HG03571 (cell line): ENCODE data around the gene TMEM203.

ENCODE experiments used
- ATAC-seq: cut with Tn5 transposase; IDR thresholded peaks from one replicate; pipeline ENCODE4 v1.9.1; 2021; ENCODE audit not compliant: unreplicated experiment

Gene TMEM203

DNA sequence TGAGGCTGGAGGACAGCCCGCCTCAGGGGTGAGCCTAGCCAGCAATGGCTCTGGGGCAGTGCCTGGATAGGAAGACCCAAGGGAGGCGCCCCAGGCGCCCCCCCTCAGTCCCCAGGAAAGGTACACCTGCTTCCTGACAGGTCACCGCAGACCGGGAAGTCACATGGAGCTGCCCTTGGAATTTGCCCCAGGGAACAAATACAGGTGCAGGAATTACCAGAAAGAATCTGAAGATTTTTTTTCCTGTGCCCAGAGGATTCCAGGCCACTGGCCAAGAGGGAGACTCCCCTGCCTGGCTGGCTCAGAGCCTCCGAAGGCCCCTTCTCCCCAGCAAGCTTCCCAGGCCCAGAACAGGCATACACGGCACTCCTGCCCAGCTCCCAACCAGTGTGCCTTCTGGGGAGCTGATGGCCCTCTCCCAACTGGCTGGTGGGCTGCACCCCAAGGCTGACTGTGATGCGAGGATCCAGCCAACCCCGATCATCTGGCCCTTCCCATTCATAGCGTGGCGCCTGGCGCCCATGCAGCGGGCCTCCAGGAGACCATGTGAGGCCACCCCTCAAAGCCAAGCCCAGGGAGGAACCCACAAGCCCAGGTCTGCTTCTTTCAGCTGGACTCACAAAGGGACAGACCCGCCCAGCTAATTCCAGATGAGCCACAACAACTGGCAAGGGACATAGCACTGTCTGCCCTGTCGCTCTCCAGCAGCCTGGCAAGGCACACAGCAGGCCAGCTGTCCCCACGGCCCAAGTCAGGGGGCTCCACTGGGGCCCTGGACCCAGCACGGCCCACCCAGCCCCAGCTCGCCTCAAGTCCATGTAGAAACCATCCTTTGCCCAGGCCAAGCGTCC, 7.2 kb downstream of the TMEM203 start:
- no peak for ATAC-seq

DNA sequence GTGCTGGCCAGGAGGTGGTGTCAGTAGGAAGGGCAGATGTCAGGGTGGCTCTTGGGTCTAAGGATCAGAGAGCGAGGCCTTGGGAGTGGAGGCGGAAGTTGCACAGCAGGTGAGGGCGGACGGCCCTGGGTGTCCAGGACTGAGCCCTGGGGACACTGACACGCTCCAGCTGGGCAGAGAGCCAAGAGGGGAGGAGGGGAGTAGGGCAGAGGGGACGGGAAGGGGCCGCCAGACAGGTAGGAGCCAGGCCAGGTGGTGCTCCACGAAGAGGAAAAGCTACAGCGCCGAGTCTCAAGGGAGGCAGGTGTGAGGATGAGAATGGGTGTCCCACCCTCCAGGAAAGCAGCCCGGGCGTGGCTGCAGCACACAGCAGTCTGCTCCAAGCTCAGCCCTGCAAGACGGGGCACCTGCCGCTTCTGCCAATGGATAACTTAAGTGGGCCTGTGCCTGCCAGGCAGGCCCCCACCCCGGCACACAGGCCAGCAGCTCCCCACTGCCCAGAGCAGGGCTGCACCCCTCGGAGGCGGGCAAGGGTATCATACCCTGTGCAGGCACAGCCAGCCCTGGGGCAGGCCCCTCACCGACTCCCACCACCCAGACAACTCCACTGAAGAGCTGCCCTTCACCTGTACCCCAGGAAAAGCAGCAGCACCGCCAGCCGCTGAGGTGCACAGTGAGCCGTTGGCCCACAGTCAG, 9.8 kb downstream of the TMEM203 start:
- no peak for ATAC-seq

DNA sequence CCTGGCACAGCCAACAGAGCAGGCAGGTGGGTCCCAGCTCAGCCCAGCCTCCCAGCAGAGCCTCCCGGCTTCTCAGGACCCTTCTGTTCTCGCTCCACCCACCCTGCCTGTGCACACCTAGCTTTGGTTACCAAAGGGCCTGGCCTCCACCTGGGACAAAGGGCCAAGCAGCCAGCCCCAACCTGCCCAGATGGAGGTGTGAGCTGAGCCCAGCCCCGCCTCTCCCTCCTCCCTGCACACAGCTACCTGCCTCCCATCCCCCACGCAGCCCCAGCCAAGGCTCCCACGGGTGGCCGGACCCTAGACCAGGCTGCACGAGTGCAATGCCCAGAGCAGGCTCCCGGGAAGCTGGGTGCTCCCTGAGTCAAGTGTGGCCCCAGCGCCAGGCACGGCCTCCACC, 10.5 kb downstream of the TMEM203 start:
- no peak for ATAC-seq

GRCh38 chr9:137194388-137194787, 11.1 kb downstream of the TMEM203 start:
- no peak for ATAC-seq

DNA sequence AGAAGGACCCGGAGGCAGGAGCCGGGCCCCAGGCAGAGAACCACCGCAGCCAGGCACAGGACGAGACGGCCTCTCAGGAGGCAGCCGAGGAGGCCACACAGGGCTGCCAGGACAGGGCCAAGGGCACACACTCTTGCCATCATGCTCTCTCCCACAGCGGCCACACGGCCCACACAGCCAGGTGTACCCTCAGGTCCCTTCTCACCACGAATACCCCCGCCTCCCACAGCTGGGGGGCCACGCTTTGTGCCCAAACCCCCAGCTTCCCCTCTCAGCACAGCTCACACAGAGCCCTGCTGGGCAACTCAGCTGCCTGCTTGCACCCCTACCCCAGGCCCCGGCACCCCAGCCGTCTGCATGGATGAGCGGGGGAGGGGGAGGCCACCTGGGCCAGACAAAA, 11.7 kb downstream of the TMEM203 start:
- ATAC-seq: no peak

DNA sequence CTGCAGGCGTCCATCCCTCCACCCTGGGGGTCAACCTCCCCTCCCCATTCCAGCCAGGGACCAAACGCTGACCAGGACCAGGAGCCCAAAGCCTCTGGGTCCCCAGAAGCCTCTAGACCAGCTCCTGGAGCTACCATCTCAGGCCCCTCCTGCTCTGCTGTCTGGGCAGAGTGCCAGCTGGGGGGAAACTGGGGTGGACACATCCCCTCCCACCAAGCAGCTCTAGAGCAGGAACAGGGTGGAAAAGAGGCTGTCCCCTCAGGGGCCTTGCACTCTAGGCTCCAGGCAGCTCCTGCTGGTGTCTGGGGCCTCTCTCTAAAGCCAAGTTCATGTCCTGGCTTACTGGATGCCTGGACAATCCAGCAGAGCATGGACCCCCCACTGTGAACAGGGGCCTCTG, 12.6 kb downstream of the TMEM203 start:
- ATAC-seq: no peak

DNA sequence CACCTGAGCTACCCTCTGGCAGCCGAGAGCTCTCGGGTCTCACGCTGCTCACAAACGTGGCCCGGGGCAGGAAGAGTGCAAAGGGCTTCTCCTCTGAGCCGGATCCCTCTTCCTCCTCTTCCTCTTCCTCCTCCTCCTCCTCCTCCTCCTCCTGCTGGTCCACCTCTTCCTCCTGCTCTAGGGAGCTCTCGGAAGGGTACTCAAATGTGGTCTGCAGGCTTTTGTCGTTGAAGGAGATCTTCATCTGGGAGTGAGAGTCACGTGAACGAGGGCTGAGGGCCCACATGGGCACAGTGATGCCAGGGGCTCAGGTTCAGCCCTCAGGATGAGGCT, 13.0 kb downstream of the TMEM203 start:
- no peak for ATAC-seq

DNA sequence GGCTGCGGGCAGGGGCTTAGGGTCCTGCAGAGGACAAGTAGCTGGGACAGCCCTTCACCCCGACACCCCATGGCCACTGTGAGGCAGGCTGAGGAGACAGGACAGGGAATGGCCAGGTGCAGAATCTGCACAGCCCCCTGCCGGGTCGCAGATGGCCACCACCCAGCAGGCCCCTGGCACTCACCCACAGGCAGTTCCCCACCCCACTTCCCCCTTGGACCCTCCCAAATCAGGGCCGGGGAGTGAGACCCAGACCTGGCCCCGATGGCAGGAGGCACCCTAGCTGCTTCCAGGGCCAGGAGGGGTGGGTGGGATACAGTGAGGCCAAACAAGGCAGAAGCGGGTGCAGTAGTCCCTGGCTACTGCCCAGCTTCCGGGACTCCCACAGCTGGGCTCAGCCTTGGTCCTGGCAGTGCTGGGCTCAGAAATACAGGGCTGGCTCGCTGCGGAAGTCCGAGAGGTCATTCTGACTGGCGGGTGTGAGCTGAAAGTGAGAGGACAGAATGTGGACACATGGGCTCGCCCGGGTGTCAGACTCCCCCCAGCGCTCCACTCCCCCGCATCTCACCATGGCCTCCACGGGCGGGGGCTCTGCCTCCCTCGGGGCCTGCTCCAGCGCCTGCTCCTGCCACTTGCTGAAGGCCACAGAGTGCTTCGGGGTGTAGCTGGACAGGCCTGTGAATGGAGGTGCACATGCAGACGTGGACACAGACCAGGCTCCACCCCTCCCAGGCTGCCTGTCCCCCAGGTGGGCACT, 13.6 kb downstream of the TMEM203 start:
- no peak for ATAC-seq

DNA sequence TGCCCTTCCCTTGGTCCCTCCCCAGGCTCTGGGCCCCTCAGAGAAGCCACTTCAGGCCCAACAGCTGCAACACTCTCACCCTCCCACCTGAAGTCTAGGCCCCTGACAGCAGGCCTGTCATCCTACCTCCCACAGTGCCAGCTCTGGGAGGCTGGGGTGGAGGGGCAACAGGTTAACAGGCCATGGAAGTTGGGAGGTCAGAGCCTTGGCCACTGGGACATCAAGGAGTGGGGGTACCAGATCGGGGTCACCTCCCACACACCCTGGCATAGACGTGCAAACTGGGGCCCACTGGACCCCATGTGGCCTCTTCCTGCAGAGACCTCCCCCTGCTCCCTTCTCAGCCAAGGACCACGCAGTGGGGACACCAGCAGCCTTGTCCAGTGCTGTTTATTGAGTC, 14.2 kb downstream of the TMEM203 start:
- ATAC-seq: no peak

- ATAC-seq: no peak
These were observed 15.1 kb downstream of the TMEM203 start for GRCh38 chr9:137190315-137190856.

DNA sequence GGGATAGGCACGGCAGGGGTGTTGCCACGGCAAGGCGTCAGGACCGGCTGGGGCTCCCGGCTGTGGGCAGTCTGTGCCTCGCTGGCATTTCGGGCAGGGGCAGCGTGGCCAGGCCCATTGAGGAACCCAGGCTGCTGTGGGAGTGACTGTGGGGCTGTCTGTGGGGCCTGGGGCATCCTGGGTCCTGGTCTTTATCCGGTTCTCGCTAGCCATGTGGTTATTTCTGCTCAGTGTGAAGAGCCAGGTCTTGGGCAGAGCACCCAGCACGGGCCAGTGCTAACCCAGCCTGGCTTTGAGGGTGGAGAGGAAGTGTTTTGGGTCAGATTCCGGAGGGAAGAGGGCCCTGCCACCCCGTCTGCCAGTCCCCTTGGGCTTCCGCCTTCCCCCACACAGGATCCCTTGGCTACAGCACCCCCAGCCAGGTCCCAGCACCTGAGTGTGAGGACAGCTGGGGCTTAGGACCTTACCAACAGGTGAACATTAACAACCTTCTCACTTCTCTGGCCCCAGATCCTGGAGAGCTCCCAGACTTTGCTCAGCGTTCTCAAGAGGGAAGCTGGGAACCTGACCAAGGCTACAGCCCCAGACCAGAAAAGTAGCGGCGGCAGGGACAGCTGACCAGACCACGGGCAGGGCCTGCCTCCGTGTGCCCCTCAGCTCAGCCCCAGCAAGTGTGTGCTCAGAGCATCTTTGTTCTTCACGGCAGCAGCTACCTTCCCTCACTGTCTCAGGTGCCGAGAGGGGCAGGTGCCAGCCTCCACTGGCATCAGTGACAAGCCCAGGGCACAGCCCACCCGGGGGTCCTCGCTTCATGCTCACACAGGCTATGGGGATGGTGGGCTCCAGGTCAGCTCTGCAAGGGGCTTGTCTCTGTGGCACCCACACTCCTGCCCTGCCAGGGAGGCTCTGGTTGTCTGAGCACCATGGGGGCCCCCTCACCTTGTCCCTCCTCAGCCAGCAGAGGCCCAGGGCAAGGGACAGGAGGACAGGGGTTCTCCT, 15.9 kb downstream of the TMEM203 start:
- ATAC-seq: no peak

DNA sequence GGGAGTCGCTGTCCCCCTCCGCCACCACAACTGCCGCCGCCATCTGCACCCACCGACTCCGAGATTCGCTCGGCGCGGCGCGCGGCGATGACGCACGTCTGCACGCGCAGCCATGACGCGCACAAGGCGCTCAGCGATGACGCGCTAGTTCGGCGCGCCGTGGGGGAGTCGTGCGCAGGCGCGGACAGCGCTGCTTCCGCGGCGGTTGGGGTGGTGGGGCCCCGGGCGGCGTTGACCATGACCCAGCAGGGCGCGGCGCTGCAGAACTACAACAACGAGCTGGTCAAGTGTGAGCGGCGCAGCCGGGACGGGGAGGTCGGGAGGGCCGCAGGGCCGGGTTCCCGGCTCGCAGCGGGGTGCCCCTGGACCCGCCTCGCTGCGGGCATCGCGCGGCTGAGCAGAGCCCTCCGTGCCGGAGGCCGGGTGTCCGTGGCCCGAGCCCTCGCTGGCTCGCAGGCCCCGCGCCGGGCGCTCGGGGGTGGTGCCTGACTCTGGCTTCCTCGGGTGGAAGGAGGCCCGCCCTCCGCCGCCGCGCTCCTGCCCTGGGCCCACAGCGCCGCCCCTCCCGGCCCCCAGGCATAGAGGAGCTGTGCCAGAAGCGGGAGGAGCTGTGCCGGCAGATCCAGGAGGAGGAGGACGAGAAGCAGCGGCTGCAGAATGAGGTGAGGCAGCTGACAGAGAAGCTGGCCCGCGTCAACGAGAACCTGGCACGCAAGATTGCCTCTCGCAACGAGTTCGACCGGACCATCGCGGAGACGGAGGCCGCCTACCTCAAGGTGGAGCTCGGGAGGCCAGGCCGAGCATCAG, 16.8 kb downstream of the TMEM203 start, which contains the start of the genes ANAPC2 and SSNA1:
TSS of gene ANAPC2 (minus strand) at position 71 of the 807 bp plus-strand sequence. CDS start at position 43, 28 bp downstream.
TSS of gene SSNA1 (plus strand) at position 187 of the 807 bp plus-strand sequence. CDS start at position 238, 51 bp downstream.
- ATAC-seq: peak; percentile 73

DNA sequence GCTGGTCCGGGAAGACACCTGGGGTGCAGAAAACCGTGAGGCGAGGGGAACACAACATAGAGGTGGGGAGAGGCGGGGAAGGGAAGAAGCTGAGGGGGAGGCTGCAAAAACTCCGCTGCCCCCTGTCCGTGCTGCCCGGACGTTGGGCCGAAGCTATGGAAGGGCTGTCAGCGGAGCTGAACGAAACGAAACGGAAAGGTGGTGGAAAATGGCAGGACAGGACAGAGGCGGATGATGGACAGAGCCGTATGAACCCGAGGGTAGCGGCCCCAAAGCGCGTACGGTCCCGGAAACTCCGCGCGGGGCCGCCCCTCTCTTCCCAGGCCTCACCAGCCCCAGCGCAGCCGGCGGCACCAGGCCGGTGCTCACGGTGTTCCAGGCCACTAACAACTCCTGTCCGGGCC, 17.4 kb downstream of the TMEM203 start:
- ATAC-seq: no peak

DNA sequence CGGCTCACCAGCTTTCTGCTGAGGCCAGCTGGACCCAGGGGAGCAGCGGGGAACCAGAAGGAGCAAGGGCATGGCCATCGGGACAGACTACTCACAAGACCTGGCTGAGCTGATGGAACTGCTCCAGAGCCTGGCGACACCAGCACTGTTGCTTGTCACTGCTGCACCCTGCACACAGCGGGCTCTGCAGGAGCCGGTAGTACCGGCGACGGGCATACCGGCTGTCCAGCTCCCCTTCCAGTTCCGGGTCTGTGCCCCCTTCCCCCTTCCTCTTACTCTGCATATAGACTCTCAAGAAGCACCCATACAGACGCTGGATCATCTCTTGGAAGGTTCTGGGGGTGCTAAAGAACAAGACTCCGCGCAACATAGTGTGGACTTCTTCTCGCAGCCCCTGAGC, 18.1 kb downstream of the TMEM203 start:
- no peak for ATAC-seq

DNA sequence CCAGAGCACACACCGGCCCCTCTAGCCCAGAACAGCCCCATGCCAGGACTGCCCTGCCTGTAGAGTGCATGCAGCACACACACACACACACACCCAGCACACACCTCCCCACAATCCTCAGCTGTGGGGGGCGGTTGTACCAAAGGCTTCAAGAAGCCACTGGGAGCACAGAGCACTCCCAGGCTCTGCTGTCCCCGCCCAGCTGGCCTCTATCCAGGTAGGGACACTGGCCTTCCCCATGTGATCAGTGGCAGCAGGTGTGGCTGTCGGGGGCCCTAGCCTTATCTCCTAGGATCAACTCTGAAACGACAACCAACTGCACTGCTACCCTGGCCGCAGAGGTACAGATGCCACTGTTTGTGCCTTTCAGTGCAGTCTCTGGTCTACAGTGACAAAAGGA, 19.1 kb downstream of the TMEM203 start:
- ATAC-seq: no peak

DNA sequence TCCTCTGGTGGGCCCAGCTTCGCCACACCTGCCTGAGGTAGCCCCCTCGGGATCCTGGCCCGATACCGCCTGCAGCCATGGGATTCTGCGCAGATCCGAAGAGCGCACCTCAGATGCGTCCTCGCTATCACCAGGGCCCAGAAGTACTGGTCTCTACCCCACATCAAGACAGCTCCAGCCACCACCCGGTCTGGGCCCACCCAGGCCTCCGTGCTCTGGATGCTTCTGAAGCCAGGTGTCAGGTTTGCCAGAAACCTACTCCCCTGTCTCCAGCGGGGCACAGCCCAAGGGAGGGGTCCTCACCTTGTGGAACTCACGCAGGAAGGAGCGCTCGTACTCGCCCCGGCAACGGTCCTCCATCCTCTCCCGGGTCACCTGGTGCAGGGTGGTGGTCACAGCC, 19.5 kb downstream of the TMEM203 start:
- ATAC-seq: no peak

DNA sequence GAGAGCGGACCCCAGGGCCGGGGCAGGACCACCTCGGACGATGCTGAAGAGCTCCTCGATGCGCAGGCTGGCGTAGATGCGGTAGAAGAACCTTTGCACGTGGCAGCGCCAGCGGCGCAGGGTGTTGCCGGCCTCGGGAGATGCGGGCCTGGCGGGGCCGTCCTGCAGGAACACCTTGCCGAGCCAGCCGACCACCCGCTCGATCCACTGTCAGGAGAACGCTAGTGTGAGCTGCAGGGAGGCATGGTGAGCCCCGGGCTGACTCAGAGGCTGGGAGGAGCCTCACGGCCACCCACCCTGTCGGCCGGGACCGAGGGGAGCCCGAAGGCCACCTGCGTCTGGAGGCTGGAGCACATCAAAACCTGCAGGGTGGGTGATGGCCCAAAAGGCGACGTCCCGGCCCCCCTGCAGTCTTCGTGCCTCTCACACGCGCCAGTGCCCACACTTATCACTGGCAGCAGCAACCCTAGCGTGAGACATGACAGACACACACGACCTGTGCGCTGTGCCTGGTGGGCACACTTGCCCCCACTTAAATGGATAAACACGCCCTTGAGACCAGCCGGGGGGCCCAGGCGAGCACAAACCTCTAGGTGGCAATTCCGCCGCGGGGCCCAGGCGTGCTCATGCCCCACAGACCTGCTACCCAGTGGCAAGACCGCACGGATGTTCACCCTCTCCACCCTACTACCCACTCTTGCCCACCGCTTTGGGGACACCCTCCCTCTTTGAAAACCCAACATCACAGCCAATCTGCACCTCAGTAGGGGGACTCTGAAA, 20.4 kb downstream of the TMEM203 start:
- no peak for ATAC-seq

- ATAC-seq: no peak
These were observed 21.4 kb downstream of the TMEM203 start for GRCh38 chr9:137183980-137184595.
